Measurements from ENCODE around the gene SEC14L2.

SEC14L2 gene

DNA sequence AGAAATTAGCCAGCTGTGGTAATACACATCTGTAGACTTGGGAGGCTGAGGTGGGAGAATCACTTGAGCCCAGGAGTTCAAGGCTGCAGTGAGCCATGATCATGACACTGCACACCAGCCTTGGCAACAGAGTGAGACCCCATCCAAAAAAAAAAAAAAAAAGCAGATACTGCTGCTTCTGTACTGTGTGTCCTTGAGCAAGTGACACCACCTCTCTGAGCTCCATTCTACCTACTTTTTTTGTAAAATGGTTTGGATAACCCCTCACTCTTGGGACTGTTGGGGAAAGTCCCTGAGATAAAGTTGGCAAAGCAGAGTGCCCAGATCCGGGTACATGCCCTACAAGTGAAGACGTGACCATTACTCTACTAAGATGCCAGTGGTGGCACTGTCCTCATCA is 72.3 kb downstream of the SEC14L2 start:
- TF ChIP-seq, protein P1, sequence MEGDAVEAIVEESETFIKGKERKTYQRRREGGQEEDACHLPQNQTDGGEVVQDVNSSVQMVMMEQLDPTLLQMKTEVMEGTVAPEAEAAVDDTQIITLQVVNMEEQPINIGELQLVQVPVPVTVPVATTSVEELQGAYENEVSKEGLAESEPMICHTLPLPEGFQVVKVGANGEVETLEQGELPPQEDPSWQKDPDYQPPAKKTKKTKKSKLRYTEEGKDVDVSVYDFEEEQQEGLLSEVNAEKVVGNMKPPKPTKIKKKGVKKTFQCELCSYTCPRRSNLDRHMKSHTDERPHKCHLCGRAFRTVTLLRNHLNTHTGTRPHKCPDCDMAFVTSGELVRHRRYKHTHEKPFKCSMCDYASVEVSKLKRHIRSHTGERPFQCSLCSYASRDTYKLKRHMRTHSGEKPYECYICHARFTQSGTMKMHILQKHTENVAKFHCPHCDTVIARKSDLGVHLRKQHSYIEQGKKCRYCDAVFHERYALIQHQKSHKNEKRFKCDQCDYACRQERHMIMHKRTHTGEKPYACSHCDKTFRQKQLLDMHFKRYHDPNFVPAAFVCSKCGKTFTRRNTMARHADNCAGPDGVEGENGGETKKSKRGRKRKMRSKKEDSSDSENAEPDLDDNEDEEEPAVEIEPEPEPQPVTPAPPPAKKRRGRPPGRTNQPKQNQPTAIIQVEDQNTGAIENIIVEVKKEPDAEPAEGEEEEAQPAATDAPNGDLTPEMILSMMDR (conservative IDR thresholded peaks at IDR 0.05; ENCODE audit: control insufficient read depth, insufficient read depth, low read depth, low read length) = no peak
- H3K4me3 ChIP-seq (ENCODE audit: control insufficient read depth, low read depth, low read length) = no peak overlapping the region
- DNase-seq (ENCODE audit: low read depth) = no peak

DNA sequence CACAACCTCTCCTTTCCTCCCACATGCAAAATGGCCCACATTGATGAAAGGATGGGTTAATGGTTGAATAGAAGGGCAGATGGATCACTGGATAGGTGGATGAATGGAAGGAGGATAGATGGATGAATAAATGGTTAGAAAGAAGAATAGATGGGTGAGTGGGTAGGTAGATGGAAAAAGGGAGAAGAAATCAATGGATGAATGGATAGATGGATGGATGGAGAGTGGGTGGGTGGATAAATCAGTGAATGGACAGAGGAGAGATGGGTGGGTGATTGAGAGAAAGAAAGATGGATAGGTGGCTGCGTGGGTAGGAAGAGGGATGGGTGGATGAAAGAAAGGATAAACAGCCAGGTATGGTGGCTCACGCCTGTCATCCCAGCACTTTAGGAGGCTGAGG is 73.8 kb downstream of the SEC14L2 start:
- no peak overlapping the region for H3K4me3 ChIP-seq (ENCODE audit: control insufficient read depth, low read depth, low read length)
- DNase-seq (ENCODE audit: low read depth) = no peak
- TF ChIP-seq, protein P1 (conservative IDR thresholded peaks at IDR 0.05; ENCODE audit: control insufficient read depth, insufficient read depth, low read depth, low read length) = no peak

DNA sequence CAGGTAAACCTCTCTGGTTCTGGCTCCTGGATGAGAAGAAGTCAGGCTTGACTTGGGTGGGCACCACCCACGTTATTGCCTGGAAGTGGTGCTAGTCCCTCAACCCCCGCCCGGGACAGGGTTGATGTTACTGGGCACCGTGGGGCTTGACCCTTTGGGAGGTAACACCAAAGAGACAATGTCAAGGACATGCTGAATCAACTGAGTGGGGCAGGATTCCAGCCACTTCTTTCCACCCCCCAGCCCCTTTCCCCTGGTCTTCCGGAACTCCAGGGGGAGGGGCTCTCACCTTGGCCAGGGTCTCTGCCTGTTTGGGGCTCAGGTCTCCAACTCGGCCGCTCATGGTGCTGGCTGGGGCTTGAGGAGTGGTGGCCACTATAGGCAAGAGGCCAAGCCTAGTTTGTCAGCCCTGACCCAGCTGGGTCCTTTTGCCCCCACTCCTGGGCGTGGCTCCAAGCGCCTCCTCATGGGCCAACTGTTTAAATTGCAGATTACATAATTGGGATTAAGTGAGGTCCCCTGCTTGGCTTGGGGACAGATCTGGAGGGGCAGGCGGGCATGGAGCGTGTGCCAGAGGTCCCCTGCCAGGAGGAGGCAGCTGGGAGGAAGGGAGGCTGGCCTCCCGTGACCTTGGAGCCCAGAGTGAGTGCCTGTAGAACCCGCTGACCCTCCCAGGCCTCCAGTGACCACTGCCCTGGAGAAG is 74.9 kb downstream of the SEC14L2 start, which contains the start of gene SEC14L3:
SEC14L3 (minus strand) TSS at position 402 of the 703 bp plus-strand sequence; CDS start at position 343, 59 bp downstream.
- no peak for DNase-seq (ENCODE audit: low read depth)
- TF ChIP-seq, protein P1 (conservative IDR thresholded peaks at IDR 0.05; ENCODE audit: control insufficient read depth, insufficient read depth, low read depth, low read length) = no peak
- H3K4me3 ChIP-seq (ENCODE audit: control insufficient read depth, low read depth, low read length) = no peak within 1 kb of the TSS

DNA sequence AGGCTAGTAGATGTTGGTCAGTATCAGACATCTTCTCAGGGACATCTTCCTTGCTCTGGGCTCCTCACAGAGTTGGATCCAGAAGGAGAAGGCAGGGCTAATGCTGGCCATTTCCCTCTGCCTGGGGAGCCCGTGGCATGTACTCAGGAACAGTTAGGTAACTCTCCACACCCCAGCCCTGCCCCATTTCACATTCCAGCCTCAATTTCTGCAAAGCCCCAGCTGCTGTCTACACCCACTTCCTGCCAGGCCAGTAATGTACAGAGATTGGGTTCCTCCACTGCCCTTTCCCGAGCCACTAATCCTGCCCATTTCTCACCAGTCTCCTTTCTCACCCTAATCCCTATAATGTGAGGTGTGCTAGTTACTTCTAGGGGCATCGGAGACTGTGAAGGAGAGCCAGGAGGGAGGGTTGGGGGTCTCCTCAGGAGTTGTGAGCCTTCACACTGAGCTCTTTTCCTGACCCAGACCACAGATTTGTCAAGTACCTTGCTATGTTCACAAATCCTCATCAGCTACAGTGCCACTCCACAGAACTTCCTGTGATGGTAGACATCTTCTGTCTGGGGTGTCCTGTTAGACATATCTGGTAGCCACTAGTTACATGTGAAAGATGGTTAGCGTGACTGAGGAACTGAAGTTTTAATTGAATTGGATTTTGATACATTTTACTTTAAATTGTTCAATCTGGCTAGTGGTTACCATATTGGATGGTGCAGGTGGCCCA is 76.3 kb downstream of the SEC14L2 start:
- no peak for DNase-seq (ENCODE audit: low read depth)
- H3K4me3 ChIP-seq (ENCODE audit: control insufficient read depth, low read depth, low read length) = no peak overlapping the region
- TF ChIP-seq, protein P1 (conservative IDR thresholded peaks at IDR 0.05; ENCODE audit: control insufficient read depth, insufficient read depth, low read depth, low read length) = no peak

DNA sequence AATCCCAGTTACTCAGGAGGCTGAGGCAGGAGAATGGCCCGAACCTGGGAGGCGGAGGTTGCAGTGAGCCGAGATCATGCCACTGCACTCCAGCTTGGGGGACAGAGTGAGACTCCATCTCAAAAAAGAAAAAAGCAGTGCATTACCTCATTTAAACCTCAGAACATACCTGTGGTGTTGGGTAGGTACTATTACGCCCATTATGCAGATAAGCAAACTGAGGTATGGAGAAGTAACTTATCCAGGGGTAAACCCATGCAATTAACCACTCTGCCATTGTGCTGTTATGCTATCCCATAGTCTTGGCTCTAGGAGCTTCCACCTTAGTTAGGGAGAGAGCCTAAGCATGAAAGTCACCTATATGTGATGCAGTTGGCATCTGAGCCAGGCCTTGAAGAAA is 77.3 kb downstream of the SEC14L2 start:
- TF ChIP-seq, protein P1 (conservative IDR thresholded peaks at IDR 0.05; ENCODE audit: control insufficient read depth, insufficient read depth, low read depth, low read length) = no peak
- DNase-seq (ENCODE audit: low read depth) = no peak
- H3K4me3 ChIP-seq (ENCODE audit: control insufficient read depth, low read depth, low read length) = no peak overlapping the region

All from fibroblast of mammary gland (primary cell).